Mucosa of stomach (tissue), 1 donor: Measurements from ENCODE around the gene MBD3L4.
"Not testable (repeated sequence)": the region's sequence is repeated elsewhere in the genome, so short reads cannot be mapped to it uniquely, and the experiment has no call there.

Experiments
- H3K27me3 ChIP-seq: one replicate; pipeline ENCODE4 v1.7.0; 2013; ENCODE audit warnings: mild to moderate bottlenecking, low read length; ENCODE audit not compliant: control insufficient read depth, insufficient read depth
- H3K36me3 ChIP-seq: one replicate; pipeline ENCODE4 v1.7.0; 2013; ENCODE audit warnings: low read length; ENCODE audit not compliant: control insufficient read depth, insufficient read depth
- H3K4me1 ChIP-seq: one replicate; pipeline ENCODE4 v1.7.0; 2013; ENCODE audit warnings: mild to moderate bottlenecking, low read length; ENCODE audit not compliant: control insufficient read depth, insufficient read depth
- H3K4me3 ChIP-seq: one replicate; pipeline ENCODE4 v1.7.0; 2013; ENCODE audit warnings: low read length
- H3K9ac ChIP-seq: one replicate; pipeline ENCODE4 v1.7.0; 2013; ENCODE audit warnings: mild to moderate bottlenecking, low read length, moderate library complexity
- H3K9me3 ChIP-seq: one replicate; pipeline ENCODE4 v1.7.0; 2013; ENCODE audit warnings: mild to moderate bottlenecking, low read length, moderate library complexity; ENCODE audit not compliant: control insufficient read depth
- donor health status: Pancreatic carcinoma.

Gene MBD3L4

DNA sequence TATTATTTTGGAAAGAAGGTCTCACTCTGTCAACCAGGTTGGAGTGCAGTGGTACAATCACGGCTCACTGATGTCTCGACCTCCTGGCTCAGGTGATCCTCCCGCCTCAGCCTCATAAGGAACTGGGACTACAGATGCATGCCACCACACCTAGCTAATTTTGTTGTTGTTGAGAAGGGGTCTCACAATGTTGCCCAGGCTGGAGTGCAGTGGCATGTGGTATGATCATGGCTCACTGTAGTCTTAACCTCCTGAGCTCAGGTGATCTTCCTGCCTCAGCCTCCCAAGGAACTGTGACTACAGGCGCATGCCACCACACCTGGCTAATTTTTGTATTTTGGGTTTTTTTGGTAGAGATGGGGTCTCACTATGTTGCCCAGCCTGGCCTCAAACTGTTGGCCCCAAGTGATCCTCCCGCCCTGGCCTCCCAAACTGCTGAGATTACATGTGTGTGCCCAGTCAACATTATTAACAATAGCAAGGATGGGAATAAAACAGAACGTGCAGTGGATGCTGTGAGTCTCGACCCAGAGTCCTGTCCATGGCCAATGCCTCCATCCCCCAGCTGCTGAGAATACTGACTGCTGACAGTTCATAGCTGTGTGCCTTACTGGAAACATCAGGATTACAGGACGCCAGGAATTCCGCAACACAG, 23.9 kb upstream of the MBD3L4 start:
- H3K27me3 ChIP-seq = no peaks in the 10 kb centered on the region
- H3K9ac ChIP-seq = no peak overlapping the region
- no peaks in the 10 kb centered on the region for H3K36me3 ChIP-seq
- no peaks in the 10 kb centered on the region for H3K9me3 ChIP-seq
- H3K4me1 ChIP-seq = no peaks in the 10 kb centered on the region
- H3K4me3 ChIP-seq = no peak overlapping the region

DNA sequence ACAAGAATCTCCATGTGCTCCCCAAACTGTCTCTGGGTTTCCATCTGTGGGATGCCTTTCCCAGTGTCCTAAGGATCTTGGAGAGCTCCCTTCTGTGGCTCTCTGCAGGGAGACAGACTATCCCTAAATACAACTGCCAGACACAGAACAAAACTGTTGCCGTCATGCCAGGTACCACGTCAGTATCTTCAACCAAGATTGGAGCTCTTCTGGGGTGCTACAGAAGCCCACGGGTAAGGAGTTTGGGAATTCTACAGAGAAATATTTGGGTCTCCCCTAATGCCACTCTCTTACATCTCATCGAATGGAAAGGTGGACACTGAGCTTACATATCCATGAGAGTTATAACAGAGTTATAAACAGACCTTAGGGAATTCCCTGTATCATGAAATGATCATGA, 23.4 kb upstream of the MBD3L4 start:
- H3K4me3 ChIP-seq = no peak overlapping the region
- H3K36me3 ChIP-seq = no peaks in the 10 kb centered on the region
- H3K9ac ChIP-seq = no peak overlapping the region
- H3K4me1 ChIP-seq = no peaks in the 10 kb centered on the region
- no peaks in the 10 kb centered on the region for H3K9me3 ChIP-seq
- no peaks in the 10 kb centered on the region for H3K27me3 ChIP-seq

DNA sequence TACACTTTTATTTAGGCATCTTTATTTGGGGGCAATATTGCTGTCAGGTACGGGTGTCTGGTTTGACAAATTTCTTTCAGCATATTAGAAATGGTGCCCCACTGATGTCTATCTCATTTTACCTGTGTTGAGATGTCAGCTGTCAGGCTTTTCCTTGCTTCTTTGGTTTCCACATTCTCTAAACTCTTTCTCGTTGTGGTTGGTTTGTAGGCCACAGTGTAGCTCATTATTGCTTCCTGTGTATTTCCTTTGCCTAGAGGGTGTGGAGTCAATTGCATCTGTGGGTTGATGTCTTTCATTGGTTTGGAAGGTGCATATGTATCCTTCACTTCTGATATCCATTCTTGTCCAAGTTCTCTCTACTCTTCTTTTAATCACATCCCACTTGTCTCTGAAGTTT, 20.0 kb upstream of the MBD3L4 start:
- H3K27me3 ChIP-seq, H3K4me1 ChIP-seq, H3K9ac ChIP-seq, H3K9me3 ChIP-seq, H3K36me3 ChIP-seq, H3K4me3 ChIP-seq: not testable (repeated sequence)

DNA sequence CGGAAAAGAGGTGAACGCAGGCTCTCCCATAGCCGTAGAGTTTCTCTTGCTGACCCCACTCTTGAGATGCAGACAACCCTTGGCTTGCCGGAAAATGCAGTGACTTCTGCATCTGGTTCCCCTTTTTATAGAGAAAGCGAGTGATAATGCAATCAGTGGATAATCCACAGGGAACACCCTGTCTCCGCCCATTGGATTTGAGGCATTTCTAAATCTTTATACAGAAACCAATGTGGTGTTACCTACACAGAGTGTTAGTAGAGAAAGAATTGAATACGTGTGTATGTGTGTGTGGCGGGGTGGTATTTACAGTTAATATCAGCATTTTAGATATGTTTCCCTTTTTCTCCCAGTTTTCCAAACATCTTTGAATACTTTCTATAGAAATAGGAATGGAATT, 18.6 kb upstream of the MBD3L4 start, which contains the start of gene MBD3L3:
Gene MBD3L3, minus strand, starts transcription at position 101 of the 400 bp plus-strand sequence. Its CDS starts 71 bp downstream, at position 30.
- H3K9me3 ChIP-seq, H3K4me3 ChIP-seq, H3K36me3 ChIP-seq, H3K9ac ChIP-seq, H3K4me1 ChIP-seq, H3K27me3 ChIP-seq: not testable (repeated sequence)

DNA sequence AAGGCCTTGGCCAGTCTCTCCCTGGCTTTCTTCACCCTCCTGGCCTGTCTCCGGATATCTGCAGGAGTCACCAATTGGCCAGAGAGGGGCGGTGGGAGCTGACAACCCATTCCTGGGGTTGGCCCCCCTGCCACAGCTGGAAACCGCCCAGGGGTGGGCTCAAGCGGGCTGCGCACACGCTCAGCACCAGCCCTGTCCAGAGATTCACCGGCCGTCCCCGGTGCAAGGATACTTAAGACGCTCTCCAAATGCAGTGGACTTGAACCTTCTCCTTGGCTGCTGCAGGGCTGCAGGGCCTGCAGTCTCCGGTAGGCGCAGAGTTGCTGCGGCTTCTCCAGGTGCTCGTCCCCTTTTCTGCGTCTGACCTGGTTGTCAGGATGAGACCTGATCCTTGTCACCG, 16.4 kb upstream of the MBD3L4 start:
- H3K4me3 ChIP-seq, H3K27me3 ChIP-seq, H3K9ac ChIP-seq, H3K4me1 ChIP-seq, H3K36me3 ChIP-seq, H3K9me3 ChIP-seq: not testable (repeated sequence)

DNA sequence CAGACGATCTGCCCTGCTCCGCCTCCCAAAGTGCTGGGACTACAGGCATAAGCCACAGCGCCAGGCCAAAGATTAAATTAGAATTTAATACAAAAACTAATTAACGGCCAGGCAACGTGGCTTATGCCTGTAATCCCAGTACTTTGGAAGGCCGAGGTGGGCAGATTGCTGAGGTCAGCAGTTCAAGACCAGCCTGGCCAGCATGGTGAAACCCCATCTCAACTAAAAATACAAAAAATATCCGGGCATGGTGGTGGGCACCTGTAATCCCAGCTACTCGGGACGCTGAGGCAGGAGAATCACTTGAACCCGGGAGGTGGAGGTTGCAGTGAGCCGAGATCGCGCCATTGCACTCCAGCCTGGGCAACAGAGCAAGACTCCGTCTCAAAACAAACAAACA, 15.7 kb upstream of the MBD3L4 start:
- H3K4me3 ChIP-seq, H3K36me3 ChIP-seq, H3K9me3 ChIP-seq, H3K27me3 ChIP-seq, H3K4me1 ChIP-seq, H3K9ac ChIP-seq: not testable (repeated sequence)

DNA sequence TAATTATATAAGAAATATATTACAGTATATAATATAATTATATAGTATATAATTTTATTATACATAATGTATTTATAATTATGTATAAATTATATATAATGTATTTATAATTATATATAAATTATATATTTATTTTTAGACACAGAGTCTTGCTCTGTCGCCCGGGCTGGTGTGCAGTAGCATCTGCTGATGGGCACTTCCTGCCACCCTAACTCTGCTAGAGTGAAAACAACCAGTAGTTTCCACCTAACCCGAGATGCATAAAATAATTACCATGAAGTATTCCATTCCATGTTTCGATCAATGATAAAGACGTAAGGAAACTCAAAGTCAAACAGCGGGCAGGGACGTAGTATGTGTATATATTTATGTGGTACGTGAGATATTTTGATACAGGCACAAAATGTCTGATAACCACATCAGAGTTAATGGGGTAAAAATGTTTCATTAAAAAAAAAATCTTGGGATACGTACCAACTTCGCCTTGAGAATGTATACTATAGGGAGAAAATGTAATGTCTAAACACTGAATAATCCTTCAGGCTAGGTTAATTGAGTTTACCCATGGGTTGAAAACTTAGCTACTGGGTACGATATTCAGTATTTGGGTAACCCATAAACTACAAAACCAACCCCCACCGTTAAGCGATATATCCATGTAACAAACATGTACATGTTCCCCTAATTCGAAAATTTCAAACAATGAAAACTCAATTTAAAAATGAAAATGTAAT, 14.8 kb upstream of the MBD3L4 start:
- H3K36me3 ChIP-seq, H3K27me3 ChIP-seq, H3K4me1 ChIP-seq, H3K4me3 ChIP-seq, H3K9me3 ChIP-seq, H3K9ac ChIP-seq: not testable (repeated sequence)

DNA sequence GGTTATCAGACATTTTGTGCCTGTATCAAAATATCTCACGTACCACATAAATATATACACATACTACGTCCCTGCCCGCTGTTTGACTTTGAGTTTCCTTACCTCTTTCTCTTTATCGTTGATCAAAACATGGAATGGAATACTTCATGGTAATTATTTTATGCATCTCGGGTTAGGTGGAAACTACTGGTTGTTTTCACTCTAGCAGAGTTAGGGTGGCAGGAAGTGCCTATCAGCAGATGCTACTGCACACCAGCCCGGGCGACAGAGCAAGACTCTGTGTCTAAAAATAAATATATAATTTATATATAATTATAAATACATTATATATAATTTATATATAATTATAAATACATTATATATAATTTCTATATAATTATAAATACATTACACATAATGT, 12.9 kb upstream of the MBD3L4 start:
- H3K9ac ChIP-seq, H3K9me3 ChIP-seq, H3K4me3 ChIP-seq, H3K36me3 ChIP-seq, H3K4me1 ChIP-seq, H3K27me3 ChIP-seq: not testable (repeated sequence)

DNA sequence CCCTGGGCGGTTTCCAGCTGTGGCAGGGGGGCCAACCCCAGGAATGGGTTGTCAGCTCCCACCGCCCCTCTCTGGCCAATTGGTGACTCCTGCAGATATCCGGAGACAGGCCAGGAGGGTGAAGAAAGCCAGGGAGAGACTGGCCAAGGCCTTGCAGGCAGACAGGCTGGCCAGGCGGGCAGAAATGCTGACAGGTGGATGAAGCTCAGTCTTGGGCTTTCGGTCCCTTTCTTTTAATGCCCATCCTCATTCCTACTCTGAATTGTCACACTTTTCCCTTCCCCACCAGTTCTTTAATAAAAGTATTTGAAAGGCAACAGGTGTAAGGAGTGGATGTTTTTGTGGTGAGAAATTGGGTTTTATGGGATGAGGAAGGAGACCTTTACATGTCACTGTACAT, 11.4 kb upstream of the MBD3L4 start:
- H3K9ac ChIP-seq, H3K4me3 ChIP-seq, H3K4me1 ChIP-seq, H3K27me3 ChIP-seq, H3K36me3 ChIP-seq, H3K9me3 ChIP-seq: not testable (repeated sequence)

DNA sequence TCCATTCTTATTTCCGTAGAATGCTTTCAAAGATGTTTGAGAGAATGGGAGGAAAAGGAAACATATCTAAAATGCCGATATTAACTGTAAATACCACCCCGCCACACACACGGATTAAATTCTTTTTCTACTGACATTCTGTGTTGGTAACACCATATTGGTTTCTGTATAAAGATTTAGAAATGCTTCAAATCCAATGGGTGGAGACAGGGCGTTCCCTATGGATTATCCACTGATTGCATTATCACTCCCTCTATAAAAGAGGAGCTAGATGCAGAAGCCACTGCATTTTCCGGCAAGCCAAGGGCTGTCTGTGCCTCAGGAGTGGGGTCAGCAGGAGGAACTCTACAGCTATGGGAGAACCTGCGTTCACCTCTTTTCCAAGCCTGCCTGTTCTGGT, 9.0 kb upstream of the MBD3L4 start, which contains the start of gene MBD3L2:
Gene MBD3L2, plus strand, starts transcription at position 301 of the 400 bp plus-strand sequence. Its CDS starts 53 bp downstream, at position 354.
- H3K36me3 ChIP-seq, H3K27me3 ChIP-seq, H3K4me1 ChIP-seq, H3K9me3 ChIP-seq, H3K9ac ChIP-seq, H3K4me3 ChIP-seq: not testable (repeated sequence)

DNA sequence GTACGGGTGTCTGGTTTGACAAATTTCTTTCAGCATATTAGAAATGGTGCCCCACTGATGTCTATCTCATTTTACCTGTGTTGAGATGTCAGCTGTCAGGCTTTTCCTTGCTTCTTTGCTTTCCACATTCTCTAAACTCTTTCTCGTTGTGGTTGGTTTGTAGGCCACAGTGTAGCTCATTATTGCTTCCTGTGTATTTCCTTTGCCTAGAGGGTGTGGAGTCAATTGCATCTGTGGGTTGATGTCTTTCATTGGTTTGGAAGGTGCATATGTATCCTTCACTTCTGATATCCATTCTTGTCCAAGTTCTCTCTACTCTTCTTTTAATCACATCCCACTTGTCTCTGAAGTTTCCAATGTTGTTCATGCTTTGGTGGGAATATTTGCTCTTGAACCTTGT, 1.6 kb upstream of the MBD3L4 start:
- H3K4me1 ChIP-seq, H3K4me3 ChIP-seq, H3K27me3 ChIP-seq, H3K9ac ChIP-seq, H3K9me3 ChIP-seq, H3K36me3 ChIP-seq: not testable (repeated sequence)

DNA sequence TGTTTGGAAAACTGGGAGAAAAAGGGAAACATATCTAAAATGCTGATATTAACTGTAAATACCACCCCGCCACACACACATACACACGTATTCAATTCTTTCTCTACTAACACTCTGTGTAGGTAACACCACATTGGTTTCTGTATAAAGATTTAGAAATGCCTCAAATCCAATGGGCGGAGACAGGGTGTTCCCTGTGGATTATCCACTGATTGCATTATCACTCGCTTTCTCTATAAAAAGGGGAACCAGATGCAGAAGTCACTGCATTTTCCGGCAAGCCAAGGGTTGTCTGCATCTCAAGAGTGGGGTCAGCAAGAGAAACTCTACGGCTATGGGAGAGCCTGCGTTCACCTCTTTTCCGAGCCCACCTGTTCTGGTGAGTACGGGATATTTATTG, 9.7 kb downstream of the MBD3L4 start, which contains the start of gene MBD3L5:
Gene MBD3L5, plus strand, starts transcription at position 301 of the 400 bp plus-strand sequence. Its CDS starts 34 bp downstream, at position 335.
- not testable (repeated sequence) for H3K27me3 ChIP-seq, H3K4me1 ChIP-seq, H3K36me3 ChIP-seq, H3K4me3 ChIP-seq, H3K9me3 ChIP-seq, H3K9ac ChIP-seq
